GM12872 (cell line): Measurements from ENCODE around the gene PSORS1C1.

Source experiments
- TF ChIP-seq, protein P1 (sequence below): IDR thresholded peaks from 3 replicates; pipeline ENCODE4 v1.5.1; 2011; ENCODE audit warnings: low read depth, mild to moderate bottlenecking, low read length, moderate library complexity; ENCODE audit not compliant: insufficient read depth

The PSORS1C1 gene, protein sequence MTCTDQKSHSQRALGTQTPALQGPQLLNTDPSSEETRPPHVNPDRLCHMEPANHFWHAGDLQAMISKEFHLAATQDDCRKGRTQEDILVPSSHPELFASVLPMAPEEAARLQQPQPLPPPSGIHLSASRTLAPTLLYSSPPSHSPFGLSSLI

DNA sequence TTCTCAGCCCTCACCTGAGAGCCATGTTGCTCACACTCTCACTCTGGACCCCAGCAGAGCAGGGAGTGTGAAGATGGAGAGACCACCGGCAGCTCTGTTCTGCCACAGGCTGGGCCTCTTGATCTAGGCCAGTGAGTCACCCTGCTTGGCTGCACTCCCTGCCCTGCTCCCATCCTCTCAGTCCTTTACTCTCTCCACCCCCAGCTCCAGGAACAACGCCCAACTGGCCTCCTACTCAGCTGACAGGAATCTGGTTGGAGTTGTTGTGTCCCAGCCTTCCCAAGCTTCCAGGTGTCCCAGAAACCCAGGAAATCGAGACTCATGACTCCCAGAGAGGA lies at the start of gene PSORS1C1:
Gene PSORS1C1, plus strand, starts transcription at position 260 of the 338 bp plus-strand sequence. CDS start 14,833 bp downstream, outside the sequence.
- TF ChIP-seq, protein P1, sequence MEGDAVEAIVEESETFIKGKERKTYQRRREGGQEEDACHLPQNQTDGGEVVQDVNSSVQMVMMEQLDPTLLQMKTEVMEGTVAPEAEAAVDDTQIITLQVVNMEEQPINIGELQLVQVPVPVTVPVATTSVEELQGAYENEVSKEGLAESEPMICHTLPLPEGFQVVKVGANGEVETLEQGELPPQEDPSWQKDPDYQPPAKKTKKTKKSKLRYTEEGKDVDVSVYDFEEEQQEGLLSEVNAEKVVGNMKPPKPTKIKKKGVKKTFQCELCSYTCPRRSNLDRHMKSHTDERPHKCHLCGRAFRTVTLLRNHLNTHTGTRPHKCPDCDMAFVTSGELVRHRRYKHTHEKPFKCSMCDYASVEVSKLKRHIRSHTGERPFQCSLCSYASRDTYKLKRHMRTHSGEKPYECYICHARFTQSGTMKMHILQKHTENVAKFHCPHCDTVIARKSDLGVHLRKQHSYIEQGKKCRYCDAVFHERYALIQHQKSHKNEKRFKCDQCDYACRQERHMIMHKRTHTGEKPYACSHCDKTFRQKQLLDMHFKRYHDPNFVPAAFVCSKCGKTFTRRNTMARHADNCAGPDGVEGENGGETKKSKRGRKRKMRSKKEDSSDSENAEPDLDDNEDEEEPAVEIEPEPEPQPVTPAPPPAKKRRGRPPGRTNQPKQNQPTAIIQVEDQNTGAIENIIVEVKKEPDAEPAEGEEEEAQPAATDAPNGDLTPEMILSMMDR: no peak

DNA sequence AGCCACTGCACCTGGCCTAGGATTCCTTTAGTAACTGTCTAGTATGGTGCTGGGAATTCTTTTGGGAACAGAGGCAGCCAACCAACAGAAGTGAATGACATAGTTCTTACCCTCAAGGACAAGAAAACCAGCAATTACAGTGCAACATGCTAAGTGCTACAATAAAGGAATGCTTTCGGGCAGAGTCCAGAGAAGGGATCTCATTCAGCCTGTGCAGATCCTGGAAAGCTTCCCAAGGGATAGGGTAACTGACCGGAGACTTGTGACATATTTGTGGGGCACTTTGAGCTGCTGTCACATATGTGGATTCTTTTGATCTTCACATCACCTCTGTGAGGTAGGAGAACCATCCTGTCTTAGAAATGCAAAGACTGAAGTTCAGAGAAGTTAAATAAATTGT lies 49.0 kb upstream of the PSORS1C1 start:
- TF ChIP-seq, protein P1: no peak

DNA sequence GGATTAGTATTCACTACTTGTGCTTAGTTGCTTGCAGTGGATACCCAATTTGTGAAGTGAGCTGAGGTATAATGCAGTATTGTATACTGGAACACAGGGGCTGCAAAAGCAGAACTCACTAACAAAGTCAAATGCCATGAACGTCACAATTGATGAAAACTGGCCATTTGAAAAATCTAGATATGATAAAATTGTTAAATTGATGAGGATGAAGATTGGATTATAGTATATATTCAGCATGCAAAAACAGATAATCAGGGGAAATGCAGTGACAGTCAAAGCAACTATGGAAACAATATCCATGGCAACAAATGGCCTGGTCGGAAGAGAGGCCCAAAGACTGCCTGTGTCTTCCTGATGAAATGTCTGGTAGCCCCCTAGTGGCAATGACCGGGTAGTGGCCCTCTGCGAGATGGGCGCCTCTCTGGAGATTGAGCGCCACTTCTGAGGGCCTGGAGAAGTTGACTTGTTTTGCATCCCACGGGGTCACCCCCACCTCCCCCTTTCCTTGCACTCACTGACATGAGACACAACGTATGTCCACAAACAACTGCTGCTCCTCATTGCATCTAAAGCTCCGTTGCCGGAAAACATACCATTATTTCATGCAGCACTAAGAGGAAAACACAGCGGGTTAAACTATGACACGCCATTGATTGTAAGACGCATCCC lies 45.8 kb upstream of the PSORS1C1 start:
- TF ChIP-seq, protein P1: peak; percentile 98

DNA sequence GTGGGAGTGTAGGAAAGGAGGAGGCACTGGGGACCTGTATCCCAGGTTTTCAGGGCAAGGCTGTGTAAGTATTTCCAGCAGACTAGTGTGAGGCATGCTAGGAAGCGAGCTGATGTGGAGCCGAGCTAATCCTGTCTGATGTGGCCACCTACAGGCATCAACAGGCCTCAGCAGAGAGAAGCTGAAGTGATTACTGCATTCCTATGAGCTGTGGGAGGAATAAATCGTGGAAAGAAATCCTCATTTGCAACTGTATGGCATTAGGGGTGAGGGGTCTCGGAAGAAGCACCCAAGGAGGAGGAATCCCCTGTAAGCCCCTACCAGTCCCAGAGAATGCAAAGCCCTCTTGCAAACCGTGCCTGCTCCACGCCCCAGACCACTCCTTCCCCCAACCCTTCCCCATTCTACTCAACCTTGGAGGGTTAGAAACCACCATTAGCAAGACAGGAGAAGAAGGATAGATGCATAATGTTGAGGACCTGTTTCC lies 43.8 kb upstream of the PSORS1C1 start:
- TF ChIP-seq, protein P1: peak; percentile 46

DNA sequence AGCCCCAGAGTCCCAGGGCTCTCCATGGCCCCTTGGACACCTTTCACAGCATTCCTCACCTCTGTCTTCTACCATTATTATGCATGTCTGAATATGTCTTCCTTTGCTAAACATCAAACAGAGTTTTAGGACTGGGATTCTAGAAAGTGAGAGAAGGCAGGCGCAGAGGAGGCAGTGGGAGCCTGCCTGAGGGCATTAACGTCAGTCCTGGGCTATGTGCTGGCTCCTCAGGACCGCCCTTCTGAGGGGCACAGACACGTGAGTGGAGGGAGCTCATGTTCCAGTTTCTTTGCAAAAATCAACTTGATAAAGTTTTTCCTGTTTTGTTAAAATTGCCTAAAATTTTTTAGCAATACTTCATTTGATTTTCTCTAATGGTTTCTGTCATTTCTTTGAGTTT lies 40.2 kb upstream of the PSORS1C1 start:
- TF ChIP-seq, protein P1: no peak

DNA sequence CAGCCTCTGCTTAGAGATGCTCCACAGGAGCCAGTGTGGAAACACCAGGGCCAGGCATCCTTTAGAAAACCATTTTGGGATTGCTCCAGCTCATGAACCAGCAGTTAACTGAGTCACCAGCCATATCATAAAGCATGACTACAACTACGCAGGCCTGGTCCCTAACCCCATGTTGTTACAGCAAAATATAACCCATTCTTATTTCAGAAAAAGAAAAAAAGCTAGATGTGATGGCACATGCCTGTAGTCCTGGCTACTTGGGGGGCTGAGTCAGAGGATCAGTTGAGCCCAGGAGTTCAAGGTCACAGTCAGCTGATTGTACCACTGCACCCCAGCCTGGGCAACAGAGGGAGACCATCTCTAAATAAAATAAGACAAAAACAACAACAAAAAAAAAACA lies 39.1 kb upstream of the PSORS1C1 start:
- TF ChIP-seq, protein P1: no peak

DNA sequence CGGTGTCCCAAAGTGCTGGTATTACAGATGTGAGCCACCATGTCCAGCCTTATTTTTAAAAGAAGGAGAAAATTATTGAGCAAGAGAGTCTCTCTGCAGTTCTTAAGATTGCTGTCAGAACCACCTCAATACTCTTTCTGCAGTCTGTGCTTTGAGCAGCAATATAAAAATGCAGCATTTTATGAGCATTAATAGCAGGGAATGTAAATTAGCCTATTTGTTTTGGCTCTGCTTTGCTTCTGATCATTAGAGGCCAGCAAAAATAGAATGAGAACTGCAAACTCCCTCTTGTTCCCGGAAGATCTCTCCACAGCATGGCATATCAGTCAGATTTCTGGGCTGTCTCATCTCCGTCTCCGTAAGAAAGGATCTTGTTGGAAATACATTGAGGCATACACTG lies 38.0 kb upstream of the PSORS1C1 start:
- TF ChIP-seq, protein P1: no peak
